HepG2 (cell line): ENCODE results near the gene SMARCE1. TPM values are rescaled to one million over a fixed set of nuclear protein-coding genes. Genes with fewer than 3 reads are reported as not detected.

Experiments
- ADNP ChIP-seq: sonication (generic); formaldehyde crosslinking; IDR thresholded peaks from 2 replicates; pipeline ENCODE4 v1.4.0; 2020; ENCODE audit warnings: missing genetic modification reagents
- AHR ChIP-seq: IDR thresholded peaks from 2 replicates; pipeline ENCODE4 v1.6.1; 2018; ENCODE audit warnings: missing genetic modification reagents, missing compliant biosample characterization
- CREM ChIP-seq, 2 experiments: sonication (generic) in 1 of 2; formaldehyde crosslinking in 1 of 2; IDR thresholded peaks; 2 replicates each; pipeline versions ENCODE4 v1.4.0 to v1.6.1; 2016 to 2020; ENCODE audit warnings: antibody characterized with exemption in 1 of 2, mild to moderate bottlenecking in 1 of 2, missing genetic modification reagents in 1 of 2
- ZNF296 ChIP-seq: sonication (generic); formaldehyde crosslinking; conservative IDR thresholded peaks from 2 replicates; pipeline ENCODE4 v1.5.0; 2020; ENCODE audit warnings: mild to moderate bottlenecking, missing genetic modification reagents
- ZNF589 ChIP-seq: sonication (generic); formaldehyde crosslinking; conservative IDR thresholded peaks from 2 replicates; pipeline ENCODE4 v1.8.0; 2022; ENCODE audit warnings: mild to moderate bottlenecking, moderate library complexity, missing genetic modification reagents
- ZNF766 ChIP-seq: sonication (generic); formaldehyde crosslinking; IDR thresholded peaks from 2 replicates; pipeline ENCODE4 v1.5.0; 2020; ENCODE audit warnings: missing genetic modification reagents, borderline replicate concordance
- polyA plus RNA-seq, 8 experiments: library from polyadenylated mRNA; depleted of rRNA in 3 of 8; stranded (reverse) in 7 of 8; unstranded in 1 of 8; fragments of >200 nt; fragmentation: Illumina TruSeq in 4 of 8; extraction: Trizol in 4 of 8; gene quantifications; 2 replicates each; pipeline versions ENCODE4 v1.2.1 to v1.2.3, GENCODE V29; 2011 to 2016; ENCODE audit warnings: low read depth in 4 of 8, missing spikeins in 1 of 8, mixed read lengths in 1 of 8; ENCODE audit not compliant: insufficient read depth in 1 of 8
- total RNA-seq, 5 experiments: library from RNA; depleted of rRNA; stranded (reverse); fragments of >200 nt; fragmentation: Illumina TruSeq; extraction: Trizol; gene quantifications; 2 replicates each; pipeline ENCODE4 v1.2.3, GENCODE V29; 2016; ENCODE audit warnings: low read depth in 1 of 5
- TF ChIP-seq, protein P1 (sequence below): IDR thresholded peaks from 2 replicates; pipeline ENCODE4 v1.6.1; 2016; ENCODE audit warnings: missing compliant biosample characterization, missing genetic modification reagents, borderline replicate concordance
- TF ChIP-seq, protein P2 (sequence below): sonication (generic); formaldehyde crosslinking; IDR thresholded peaks from 2 replicates; pipeline ENCODE4 v1.8.0; 2022; ENCODE audit warnings: missing genetic modification reagents, low read depth, mild to moderate bottlenecking, borderline replicate concordance
- TF ChIP-seq, protein P3 (sequence below): sonication (generic); formaldehyde crosslinking; IDR thresholded peaks from 2 replicates; pipeline ENCODE4 v1.8.0; 2022; ENCODE audit warnings: mild to moderate bottlenecking, missing genetic modification reagents, moderate library complexity
- TF ChIP-seq, protein P4 (sequence below): sonication (generic); formaldehyde crosslinking; IDR thresholded peaks from 2 replicates; pipeline ENCODE4 v1.4.0; 2020; ENCODE audit warnings: low read depth, missing genetic modification reagents
- TF ChIP-seq, protein P5 (sequence below): sonication (generic); formaldehyde crosslinking; IDR thresholded peaks from 2 replicates; pipeline ENCODE4 v1.4.0; 2020; ENCODE audit warnings: missing genetic modification reagents
- TF ChIP-seq, protein P6 (sequence below), 2 experiments: sonication (generic) in 1 of 2; formaldehyde crosslinking in 1 of 2; IDR thresholded peaks; 2 replicates each; pipeline versions ENCODE4 v1.6.1 to v1.9.0; 2014 to 2022; ENCODE audit warnings: antibody characterized with exemption in 1 of 2, borderline replicate concordance in 1 of 2, inconsistent platforms in 1 of 2, low read depth in 1 of 2, missing genetic modification reagents in 1 of 2

The SMARCE1 gene
- total and polyA plus RNA-seq, 2 of the 13 experiments (the other 11 are each of a cell fraction or from before 2014, with no cell fraction given) = 43.5 to 127 TPM

DNA sequence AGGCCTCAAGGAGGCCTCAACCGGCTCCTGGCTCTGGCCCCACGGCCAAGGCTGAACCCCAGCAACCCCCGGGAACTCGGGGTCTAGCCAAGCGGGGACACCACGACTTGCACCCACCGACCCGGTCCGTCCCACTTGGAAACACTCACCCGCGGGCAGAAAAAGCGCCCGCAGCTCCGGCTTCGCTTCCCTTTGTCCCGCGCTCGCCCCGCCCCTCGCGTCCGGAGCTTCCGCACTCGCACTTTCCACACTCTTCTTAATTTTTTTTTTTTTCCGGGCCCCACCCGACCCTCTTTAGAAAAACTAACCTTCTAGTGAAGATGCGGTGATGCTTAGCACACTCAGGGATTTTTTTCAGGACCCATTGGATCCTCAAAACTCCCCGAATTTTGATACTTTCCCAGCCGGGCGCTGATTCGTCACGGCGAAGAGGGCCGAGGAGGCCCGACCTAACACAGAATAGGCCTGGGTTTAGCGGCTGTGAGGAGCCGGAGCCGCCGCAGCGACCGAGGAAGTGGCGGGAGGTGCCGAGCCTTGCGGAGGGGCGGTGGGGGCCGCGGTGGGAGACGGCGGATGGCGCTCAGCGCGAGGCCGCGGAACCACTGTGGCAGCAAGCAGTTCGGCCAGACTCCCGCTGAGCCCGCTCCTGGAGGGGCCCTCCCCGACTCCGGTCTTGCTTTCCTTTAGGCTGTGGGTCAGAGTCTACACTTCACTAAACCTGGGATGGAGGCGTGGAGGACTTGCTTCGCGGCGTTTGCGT is at the start of gene SMARCE1 (continued):
- TF ChIP-seq, protein P1, sequence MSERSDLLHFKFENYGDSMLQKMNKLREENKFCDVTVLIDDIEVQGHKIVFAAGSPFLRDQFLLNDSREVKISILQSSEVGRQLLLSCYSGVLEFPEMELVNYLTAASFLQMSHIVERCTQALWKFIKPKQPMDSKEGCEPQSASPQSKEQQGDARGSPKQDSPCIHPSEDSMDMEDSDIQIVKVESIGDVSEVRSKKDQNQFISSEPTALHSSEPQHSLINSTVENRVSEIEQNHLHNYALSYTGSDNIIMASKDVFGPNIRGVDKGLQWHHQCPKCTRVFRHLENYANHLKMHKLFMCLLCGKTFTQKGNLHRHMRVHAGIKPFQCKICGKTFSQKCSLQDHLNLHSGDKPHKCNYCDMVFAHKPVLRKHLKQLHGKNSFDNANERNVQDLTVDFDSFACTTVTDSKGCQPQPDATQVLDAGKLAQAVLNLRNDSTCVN = peak; percentile 71; the same call in 1 of the 2 replicates
- TF ChIP-seq CREM (IDR thresholded peaks at IDR 0.05) (0 out of 2 replicates have a peak, but pooled peaks have one; percentile 12), CREM (CRISPR knock-in tag; IDR thresholded peaks at IDR 0.05) (no peak), AHR (CRISPR knock-in tag) (peak; percentile 90; the same call in 1 of the 2 replicates), ZNF589 (CRISPR knock-in tag) (no peak), ZNF296 (CRISPR knock-in tag) (no peak), ADNP (CRISPR knock-in tag) (no peak; the same call in 1 of the 2 replicates), ZNF766 (0 out of 2 replicates have a peak, but pooled peaks have one; percentile 27)
- TF ChIP-seq, protein P2, sequence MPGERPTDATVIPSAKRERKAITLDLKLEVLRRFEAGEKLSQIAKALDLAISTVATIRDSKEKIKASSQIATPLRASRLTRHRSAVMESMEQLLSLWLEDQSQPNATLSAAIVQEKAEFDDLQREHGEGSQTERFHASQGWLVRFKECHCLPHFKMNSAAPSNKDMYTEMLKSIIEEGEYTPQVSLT (CRISPR knock-in tag) = peak; percentile 38; the same call in 1 of the 2 replicates
- TF ChIP-seq, protein P3, sequence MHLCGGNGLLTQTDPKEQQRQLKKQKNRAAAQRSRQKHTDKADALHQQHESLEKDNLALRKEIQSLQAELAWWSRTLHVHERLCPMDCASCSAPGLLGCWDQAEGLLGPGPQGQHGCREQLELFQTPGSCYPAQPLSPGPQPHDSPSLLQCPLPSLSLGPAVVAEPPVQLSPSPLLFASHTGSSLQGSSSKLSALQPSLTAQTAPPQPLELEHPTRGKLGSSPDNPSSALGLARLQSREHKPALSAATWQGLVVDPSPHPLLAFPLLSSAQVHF (CRISPR knock-in tag) = no peak
- TF ChIP-seq, protein P4, sequence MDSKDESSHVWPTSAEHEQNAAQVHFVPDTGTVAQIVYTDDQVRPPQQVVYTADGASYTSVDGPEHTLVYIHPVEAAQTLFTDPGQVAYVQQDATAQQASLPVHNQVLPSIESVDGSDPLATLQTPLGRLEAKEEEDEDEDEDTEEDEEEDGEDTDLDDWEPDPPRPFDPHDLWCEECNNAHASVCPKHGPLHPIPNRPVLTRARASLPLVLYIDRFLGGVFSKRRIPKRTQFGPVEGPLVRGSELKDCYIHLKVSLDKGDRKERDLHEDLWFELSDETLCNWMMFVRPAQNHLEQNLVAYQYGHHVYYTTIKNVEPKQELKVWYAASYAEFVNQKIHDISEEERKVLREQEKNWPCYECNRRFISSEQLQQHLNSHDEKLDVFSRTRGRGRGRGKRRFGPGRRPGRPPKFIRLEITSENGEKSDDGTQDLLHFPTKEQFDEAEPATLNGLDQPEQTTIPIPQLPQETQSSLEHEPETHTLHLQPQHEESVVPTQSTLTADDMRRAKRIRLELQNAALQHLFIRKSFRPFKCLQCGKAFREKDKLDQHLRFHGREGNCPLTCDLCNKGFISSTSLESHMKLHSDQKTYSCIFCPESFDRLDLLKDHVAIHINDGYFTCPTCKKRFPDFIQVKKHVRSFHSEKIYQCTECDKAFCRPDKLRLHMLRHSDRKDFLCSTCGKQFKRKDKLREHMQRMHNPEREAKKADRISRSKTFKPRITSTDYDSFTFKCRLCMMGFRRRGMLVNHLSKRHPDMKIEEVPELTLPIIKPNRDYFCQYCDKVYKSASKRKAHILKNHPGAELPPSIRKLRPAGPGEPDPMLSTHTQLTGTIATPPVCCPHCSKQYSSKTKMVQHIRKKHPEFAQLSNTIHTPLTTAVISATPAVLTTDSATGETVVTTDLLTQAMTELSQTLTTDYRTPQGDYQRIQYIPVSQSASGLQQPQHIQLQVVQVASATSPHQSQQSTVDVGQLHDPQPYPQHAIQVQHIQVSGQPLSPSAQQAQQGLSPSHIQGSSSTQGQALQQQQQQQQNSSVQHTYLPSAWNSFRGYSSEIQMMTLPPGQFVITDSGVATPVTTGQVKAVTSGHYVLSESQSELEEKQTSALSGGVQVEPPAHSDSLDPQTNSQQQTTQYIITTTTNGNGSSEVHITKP (CRISPR knock-in tag) = no peak
- TF ChIP-seq, protein P5, sequence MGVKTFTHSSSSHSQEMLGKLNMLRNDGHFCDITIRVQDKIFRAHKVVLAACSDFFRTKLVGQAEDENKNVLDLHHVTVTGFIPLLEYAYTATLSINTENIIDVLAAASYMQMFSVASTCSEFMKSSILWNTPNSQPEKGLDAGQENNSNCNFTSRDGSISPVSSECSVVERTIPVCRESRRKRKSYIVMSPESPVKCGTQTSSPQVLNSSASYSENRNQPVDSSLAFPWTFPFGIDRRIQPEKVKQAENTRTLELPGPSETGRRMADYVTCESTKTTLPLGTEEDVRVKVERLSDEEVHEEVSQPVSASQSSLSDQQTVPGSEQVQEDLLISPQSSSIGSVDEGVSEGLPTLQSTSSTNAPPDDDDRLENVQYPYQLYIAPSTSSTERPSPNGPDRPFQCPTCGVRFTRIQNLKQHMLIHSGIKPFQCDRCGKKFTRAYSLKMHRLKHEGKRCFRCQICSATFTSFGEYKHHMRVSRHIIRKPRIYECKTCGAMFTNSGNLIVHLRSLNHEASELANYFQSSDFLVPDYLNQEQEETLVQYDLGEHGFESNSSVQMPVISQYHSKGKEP (CRISPR knock-in tag) = no peak
- TF ChIP-seq, protein P6, sequence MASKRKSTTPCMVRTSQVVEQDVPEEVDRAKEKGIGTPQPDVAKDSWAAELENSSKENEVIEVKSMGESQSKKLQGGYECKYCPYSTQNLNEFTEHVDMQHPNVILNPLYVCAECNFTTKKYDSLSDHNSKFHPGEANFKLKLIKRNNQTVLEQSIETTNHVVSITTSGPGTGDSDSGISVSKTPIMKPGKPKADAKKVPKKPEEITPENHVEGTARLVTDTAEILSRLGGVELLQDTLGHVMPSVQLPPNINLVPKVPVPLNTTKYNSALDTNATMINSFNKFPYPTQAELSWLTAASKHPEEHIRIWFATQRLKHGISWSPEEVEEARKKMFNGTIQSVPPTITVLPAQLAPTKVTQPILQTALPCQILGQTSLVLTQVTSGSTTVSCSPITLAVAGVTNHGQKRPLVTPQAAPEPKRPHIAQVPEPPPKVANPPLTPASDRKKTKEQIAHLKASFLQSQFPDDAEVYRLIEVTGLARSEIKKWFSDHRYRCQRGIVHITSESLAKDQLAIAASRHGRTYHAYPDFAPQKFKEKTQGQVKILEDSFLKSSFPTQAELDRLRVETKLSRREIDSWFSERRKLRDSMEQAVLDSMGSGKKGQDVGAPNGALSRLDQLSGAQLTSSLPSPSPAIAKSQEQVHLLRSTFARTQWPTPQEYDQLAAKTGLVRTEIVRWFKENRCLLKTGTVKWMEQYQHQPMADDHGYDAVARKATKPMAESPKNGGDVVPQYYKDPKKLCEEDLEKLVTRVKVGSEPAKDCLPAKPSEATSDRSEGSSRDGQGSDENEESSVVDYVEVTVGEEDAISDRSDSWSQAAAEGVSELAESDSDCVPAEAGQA (IDR thresholded peaks at IDR 0.05; ENCODE audit: low read depth) = no peak
- TF ChIP-seq, protein P6 (CRISPR knock-in tag; IDR thresholded peaks at IDR 0.05; ENCODE audit: borderline replicate concordance) = peak; percentile 89; the same call in 1 of the 2 replicates
